ENCODE data around the gene TTC17.

TTC17 gene

DNA sequence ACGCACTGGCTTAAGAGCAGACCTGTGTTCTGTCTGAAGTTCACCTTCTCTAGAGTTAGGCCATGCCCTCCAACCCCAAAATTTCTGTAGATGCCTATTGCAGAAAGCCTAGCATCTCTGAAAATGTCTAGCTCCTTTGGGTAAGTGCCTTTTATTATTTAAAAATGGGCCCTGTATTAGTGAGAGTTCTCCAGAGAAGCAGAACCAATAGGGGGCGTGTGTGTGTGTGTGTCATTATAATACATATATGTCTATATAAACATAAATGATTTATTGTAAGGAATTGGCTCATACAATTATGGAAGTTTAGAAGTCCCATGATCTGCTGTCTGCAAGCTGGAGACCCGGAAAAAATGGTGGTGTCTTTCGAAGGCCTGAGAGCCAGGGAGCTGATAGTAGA lies 144.7 kb downstream of the TTC17 start:
- DNase-seq (ENCODE audit: low spot score) (no peak), ATAC-seq (ENCODE audit: low read depth) (no peak)
- Histone ChIP-seq H3K36me3 (ENCODE audit: low read depth) (no peaks in the 10 kb centered on the region), H3K4me3 (ENCODE audit: severe bottlenecking) (no peak overlapping the region), H3K27ac (ENCODE audit: poor library complexity, severe bottlenecking) (no peak overlapping the region), H3K27me3 (ENCODE audit: insufficient read depth, poor library complexity, severe bottlenecking) (no peaks in the 10 kb centered on the region), H3K4me1 (ENCODE audit: insufficient read depth, poor library complexity, severe bottlenecking) (peaks cover 7% of the 10 kb centered on the region), H3K9me3 (ENCODE audit: severe bottlenecking) (no peaks in the 10 kb centered on the region)
- TF ChIP-seq, protein P1, sequence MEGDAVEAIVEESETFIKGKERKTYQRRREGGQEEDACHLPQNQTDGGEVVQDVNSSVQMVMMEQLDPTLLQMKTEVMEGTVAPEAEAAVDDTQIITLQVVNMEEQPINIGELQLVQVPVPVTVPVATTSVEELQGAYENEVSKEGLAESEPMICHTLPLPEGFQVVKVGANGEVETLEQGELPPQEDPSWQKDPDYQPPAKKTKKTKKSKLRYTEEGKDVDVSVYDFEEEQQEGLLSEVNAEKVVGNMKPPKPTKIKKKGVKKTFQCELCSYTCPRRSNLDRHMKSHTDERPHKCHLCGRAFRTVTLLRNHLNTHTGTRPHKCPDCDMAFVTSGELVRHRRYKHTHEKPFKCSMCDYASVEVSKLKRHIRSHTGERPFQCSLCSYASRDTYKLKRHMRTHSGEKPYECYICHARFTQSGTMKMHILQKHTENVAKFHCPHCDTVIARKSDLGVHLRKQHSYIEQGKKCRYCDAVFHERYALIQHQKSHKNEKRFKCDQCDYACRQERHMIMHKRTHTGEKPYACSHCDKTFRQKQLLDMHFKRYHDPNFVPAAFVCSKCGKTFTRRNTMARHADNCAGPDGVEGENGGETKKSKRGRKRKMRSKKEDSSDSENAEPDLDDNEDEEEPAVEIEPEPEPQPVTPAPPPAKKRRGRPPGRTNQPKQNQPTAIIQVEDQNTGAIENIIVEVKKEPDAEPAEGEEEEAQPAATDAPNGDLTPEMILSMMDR (IDR thresholded peaks at IDR 0.05; ENCODE audit: poor library complexity, severe bottlenecking), result no peak

DNA sequence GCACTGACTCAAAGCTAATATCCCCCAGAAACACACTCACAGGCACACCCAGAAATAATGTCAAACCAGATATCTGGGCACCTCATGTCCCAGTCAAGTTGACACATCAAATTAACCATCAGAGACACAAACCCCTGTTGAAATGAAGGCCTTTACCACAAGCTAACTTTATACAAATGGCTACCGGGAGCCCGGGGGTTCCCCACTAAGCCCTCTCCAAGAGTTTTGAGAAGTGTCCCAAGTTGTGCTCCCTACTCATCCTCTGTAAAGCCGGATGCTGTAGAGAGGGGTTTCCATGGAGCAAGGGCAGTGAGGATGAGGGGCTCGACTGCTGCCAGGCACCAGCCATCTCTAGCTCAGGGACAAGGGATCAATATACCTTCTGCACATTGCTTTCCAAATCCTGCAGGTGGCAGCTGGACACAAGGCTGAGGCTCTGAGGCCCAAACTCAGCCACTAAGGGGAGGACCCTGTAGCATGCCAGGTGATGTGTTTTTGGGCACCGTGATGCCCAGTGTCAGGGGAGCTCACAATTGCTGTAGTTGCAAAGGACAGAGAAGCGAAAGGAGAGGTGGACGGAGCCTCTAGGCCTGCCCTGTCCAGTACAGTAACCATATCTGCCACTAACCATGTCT lies 145.7 kb downstream of the TTC17 start:
- H3K9me3 ChIP-seq (ENCODE audit: severe bottlenecking), result no peaks in the 10 kb centered on the region
- H3K4me1 ChIP-seq (ENCODE audit: insufficient read depth, poor library complexity, severe bottlenecking), result peaks cover 16% of the 10 kb centered on the region
- H3K27me3 ChIP-seq (ENCODE audit: insufficient read depth, poor library complexity, severe bottlenecking), result no peaks in the 10 kb centered on the region
- no peak overlapping the region for H3K4me3 ChIP-seq (ENCODE audit: severe bottlenecking)
- no peaks in the 10 kb centered on the region for H3K36me3 ChIP-seq (ENCODE audit: low read depth)
- TF ChIP-seq, protein P1 (IDR thresholded peaks at IDR 0.05; ENCODE audit: poor library complexity, severe bottlenecking), result peak; percentile 51
- DNase-seq (ENCODE audit: low spot score) (no peak), ATAC-seq (ENCODE audit: low read depth) (peak; percentile 54; the same call in 2 of the 3 replicates)
- H3K27ac ChIP-seq (ENCODE audit: poor library complexity, severe bottlenecking), result no peak overlapping the region

DNA sequence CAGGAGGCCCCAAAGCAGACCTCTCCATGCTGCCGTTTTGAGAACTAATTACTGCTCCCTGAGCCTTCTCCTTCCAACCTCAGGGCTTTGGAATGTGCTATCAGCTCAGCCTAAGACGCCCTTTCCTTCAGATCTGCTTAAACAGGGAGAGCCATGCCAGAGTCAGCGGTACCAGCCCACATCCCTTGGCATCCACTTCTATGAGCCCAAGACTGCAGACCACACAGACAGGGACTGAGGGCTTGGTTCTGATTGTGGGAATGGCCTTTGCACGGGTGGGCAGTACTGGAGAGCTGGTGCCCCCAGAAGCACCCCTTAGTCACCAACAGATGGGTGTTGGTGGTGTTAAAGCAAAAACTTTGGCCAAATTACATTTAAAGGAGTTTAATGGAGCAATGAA lies 146.5 kb downstream of the TTC17 start:
- DNase-seq (ENCODE audit: low spot score), result no peak
- Histone ChIP-seq H3K4me1 (ENCODE audit: insufficient read depth, poor library complexity, severe bottlenecking) (peaks cover 16% of the 10 kb centered on the region), H3K27ac (ENCODE audit: poor library complexity, severe bottlenecking) (no peak overlapping the region), H3K27me3 (ENCODE audit: insufficient read depth, poor library complexity, severe bottlenecking) (no peaks in the 10 kb centered on the region), H3K36me3 (ENCODE audit: low read depth) (no peaks in the 10 kb centered on the region), H3K9me3 (ENCODE audit: severe bottlenecking) (no peaks in the 10 kb centered on the region), H3K4me3 (ENCODE audit: severe bottlenecking) (no peak overlapping the region)
- ATAC-seq (ENCODE audit: low read depth), result no peak
- TF ChIP-seq, protein P1 (IDR thresholded peaks at IDR 0.05; ENCODE audit: poor library complexity, severe bottlenecking), result no peak

DNA sequence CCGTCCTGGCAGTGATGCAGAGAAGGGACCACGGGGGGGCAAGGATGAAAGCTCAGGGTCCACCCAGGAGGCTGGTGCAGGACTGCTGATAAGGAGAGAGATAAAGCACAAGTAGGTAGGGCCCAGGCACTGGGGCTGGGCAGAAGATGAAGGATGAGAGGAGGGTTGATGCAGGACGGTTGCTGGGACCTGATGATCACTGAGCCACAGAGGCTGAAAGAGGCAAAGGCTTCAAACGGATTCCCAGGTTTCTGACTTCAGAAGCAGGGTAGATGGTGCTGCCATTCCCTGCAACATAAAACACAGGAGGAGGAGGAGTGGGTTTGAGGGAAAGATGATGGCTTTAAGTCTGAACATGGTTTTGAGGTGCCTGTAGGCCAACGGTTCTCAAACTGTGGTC lies 148.5 kb downstream of the TTC17 start:
- DNase-seq (ENCODE audit: low spot score), result no peak
- TF ChIP-seq, protein P1 (IDR thresholded peaks at IDR 0.05; ENCODE audit: poor library complexity, severe bottlenecking), result no peak
- Histone ChIP-seq H3K36me3 (ENCODE audit: low read depth) (no peaks in the 10 kb centered on the region), H3K4me1 (ENCODE audit: insufficient read depth, poor library complexity, severe bottlenecking) (peaks cover 16% of the 10 kb centered on the region), H3K9me3 (ENCODE audit: severe bottlenecking) (no peaks in the 10 kb centered on the region), H3K4me3 (ENCODE audit: severe bottlenecking) (no peak overlapping the region), H3K27ac (ENCODE audit: poor library complexity, severe bottlenecking) (no peak overlapping the region), H3K27me3 (ENCODE audit: insufficient read depth, poor library complexity, severe bottlenecking) (no peaks in the 10 kb centered on the region)
- ATAC-seq (ENCODE audit: low read depth), result no peak

DNA sequence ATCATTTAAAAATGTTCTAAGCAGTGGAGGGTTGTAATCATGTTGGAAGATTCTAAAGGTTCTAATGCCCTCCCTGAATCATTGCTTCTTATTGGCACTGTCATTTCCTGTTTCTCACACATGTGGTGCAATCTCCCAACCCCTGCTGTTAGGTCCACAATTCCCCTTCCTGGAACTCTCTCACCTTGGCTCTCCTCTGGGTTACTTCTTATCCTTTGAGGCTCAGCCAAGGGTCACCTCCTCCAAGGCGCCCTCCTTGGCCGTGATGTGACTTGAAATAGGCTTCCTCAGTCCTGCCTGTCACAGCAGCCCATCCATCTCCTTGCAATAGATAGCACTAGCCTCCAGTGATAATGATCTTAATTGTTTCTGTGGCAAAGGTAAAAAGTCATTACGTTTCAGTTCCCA lies 149.8 kb downstream of the TTC17 start:
- Histone ChIP-seq H3K9me3 (ENCODE audit: severe bottlenecking) (no peaks in the 10 kb centered on the region), H3K4me3 (ENCODE audit: severe bottlenecking) (no peak overlapping the region), H3K27me3 (ENCODE audit: insufficient read depth, poor library complexity, severe bottlenecking) (no peaks in the 10 kb centered on the region), H3K27ac (ENCODE audit: poor library complexity, severe bottlenecking) (peak overlapping the region; percentile 57), H3K4me1 (ENCODE audit: insufficient read depth, poor library complexity, severe bottlenecking) (peaks cover 16% of the 10 kb centered on the region), H3K36me3 (ENCODE audit: low read depth) (no peaks in the 10 kb centered on the region)
- ATAC-seq (ENCODE audit: low read depth) (peak; percentile 89), DNase-seq (ENCODE audit: low spot score) (no peak)
- TF ChIP-seq, protein P1 (IDR thresholded peaks at IDR 0.05; ENCODE audit: poor library complexity, severe bottlenecking), result no peak

Data from RWPE2 (cell line).